Mesendoderm (in vitro differentiated cells): ENCODE results near the gene KBTBD8.

Experiments
- DNase-seq: peaks from one replicate; pipeline ENCODE4 v3.0.0; 2013
- H2AK5ac ChIP-seq: 2 replicates; pipeline ENCODE4 v1.6.1; 2013; ENCODE audit warnings: low read length, inconsistent platforms
- H2BK120ac ChIP-seq: 2 replicates; pipeline ENCODE4 v1.6.1; 2013; ENCODE audit warnings: low read depth, mild to moderate bottlenecking, low read length, moderate library complexity, mixed read lengths
- H2BK15ac ChIP-seq: replicated peaks from 2 replicates; pipeline ENCODE4 v1.6.1; 2013; ENCODE audit warnings: low read depth, mild to moderate bottlenecking, moderate library complexity
- H2BK5ac ChIP-seq: 2 replicates; pipeline ENCODE4 v1.6.1; 2013; ENCODE audit warnings: low read length, inconsistent platforms
- H3K18ac ChIP-seq: 2 replicates; pipeline ENCODE4 v1.6.1; 2013; ENCODE audit warnings: mild to moderate bottlenecking, low read length, mixed read lengths
- H3K23ac ChIP-seq: one replicate; pipeline ENCODE4 v1.6.1; 2013; ENCODE audit warnings: low read length
- H3K27ac ChIP-seq: 2 replicates; pipeline ENCODE4 v1.5.1; 2013; ENCODE audit warnings: low read depth, mild to moderate bottlenecking, inconsistent platforms, low read length, moderate library complexity
- H3K27me3 ChIP-seq: 2 replicates; pipeline ENCODE4 v1.6.1; 2013; ENCODE audit warnings: low read length, control low read depth, mild to moderate bottlenecking, inconsistent platforms; ENCODE audit not compliant: insufficient read depth, poor library complexity
- H3K36me3 ChIP-seq: 2 replicates; pipeline ENCODE4 v1.6.1; 2013; ENCODE audit warnings: low read length, inconsistent platforms; ENCODE audit not compliant: control insufficient read depth, insufficient read depth
- H3K4ac ChIP-seq: one replicate; pipeline ENCODE4 v1.6.1; 2013; ENCODE audit warnings: low read depth, mild to moderate bottlenecking, low read length, moderate library complexity
- H3K4me1 ChIP-seq: 2 replicates; pipeline ENCODE4 v1.6.1; 2013; ENCODE audit warnings: low read depth, low read length, inconsistent platforms; ENCODE audit not compliant: control insufficient read depth
- H3K4me2 ChIP-seq: 2 replicates; pipeline ENCODE4 v1.6.1; 2013; ENCODE audit warnings: low read length
- H3K4me3 ChIP-seq: 2 replicates; pipeline ENCODE4 v1.5.1; 2013; ENCODE audit warnings: mild to moderate bottlenecking, low read length
- H3K56ac ChIP-seq: one replicate; pipeline ENCODE4 v1.6.1; 2013; ENCODE audit warnings: low read length
- H3K79me1 ChIP-seq: 2 replicates; pipeline ENCODE4 v1.6.1; 2013; ENCODE audit warnings: low read length, inconsistent platforms
- H3K79me2 ChIP-seq: 2 replicates; pipeline ENCODE4 v1.6.1; 2013; ENCODE audit warnings: mild to moderate bottlenecking, low read length; ENCODE audit not compliant: control insufficient read depth, insufficient read depth
- H3K9ac ChIP-seq: 2 replicates; pipeline ENCODE4 v1.6.1; 2013; ENCODE audit warnings: low read length, inconsistent platforms
- H4K5ac ChIP-seq: one replicate; pipeline ENCODE4 v1.6.1; 2013; ENCODE audit warnings: low read length
- H4K8ac ChIP-seq: one replicate; pipeline ENCODE4 v1.6.1; 2013; ENCODE audit warnings: low read depth, mild to moderate bottlenecking, control low read depth, low read length, moderate library complexity
- WGBS: extraction: QIAGEN DNeasy Blood & Tissue Kit; methylation state at CpG from one replicate; pipeline ENCODE4 v1.1.7; 2013; ENCODE audit warnings: low lambda C conversion rate, missing lambda C conversion rate; ENCODE audit not compliant: insufficient coverage; ENCODE audit errors: extremely low coverage; 5-methylcytosine and 5-hydroxymethylcytosine counted together

KBTBD8 gene

GRCh38 chr3:67059443-67059842, 61.3 kb downstream of the KBTBD8 start:
- no peaks in the 10 kb centered on the region for H3K27me3 ChIP-seq
- no peak overlapping the region for H3K4me2 ChIP-seq
- no peak overlapping the region for H4K5ac ChIP-seq
- no CpG with 5 or more reads among the region's 2 CpGs for WGBS
- no peaks in the 10 kb centered on the region for H3K79me1 ChIP-seq
- no peak overlapping the region for H2BK5ac ChIP-seq
- H3K4ac ChIP-seq = no peak overlapping the region
- no peaks in the 10 kb centered on the region for H3K4me1 ChIP-seq
- H3K79me2 ChIP-seq = no peaks in the 10 kb centered on the region
- no peak overlapping the region for H3K56ac ChIP-seq
- H4K8ac ChIP-seq = no peak overlapping the region
- no peak overlapping the region for H3K9ac ChIP-seq
- H3K4me3 ChIP-seq = no peak overlapping the region
- H2BK15ac ChIP-seq = no peak overlapping the region
- H2BK120ac ChIP-seq = no peak overlapping the region
- no peak overlapping the region for H3K18ac ChIP-seq
- DNase-seq = peak; percentile 12
- H3K27ac ChIP-seq = no peak overlapping the region
- no peaks in the 10 kb centered on the region for H3K36me3 ChIP-seq
- no peak overlapping the region for H3K23ac ChIP-seq
- no peak overlapping the region for H2AK5ac ChIP-seq
